Thoracic aorta (tissue), 2 donors: ENCODE measurements around the gene TPPP3. TPM values are rescaled to one million over a fixed set of nuclear protein-coding genes. Genes with fewer than 3 reads are reported as not detected.

Experiments used
- ATAC-seq: fragments of 150-250 bp; one replicate; pipeline ENCODE4 v1.8.0; 2017; ENCODE audit warnings: low read depth; ENCODE audit not compliant: insufficient number of reproducible peaks, low FRiP score
- DNase-seq: peaks from one replicate; pipeline ENCODE4 v3.0.0-alpha.2; 2020; ENCODE audit warnings: low spot score
- H3K27ac ChIP-seq, 2 donors: fragments of 200-600 bp; sonication (generic); 1 replicate in 1 of 2; 2 replicates in 1 of 2; pipeline ENCODE4 v1.5.1; 2016; ENCODE audit warnings: mild to moderate bottlenecking in 2 of 2, moderate library complexity in 2 of 2
- H3K27me3 ChIP-seq: fragments of 200-600 bp; sonication (generic); replicated peaks from 2 replicates; pipeline ENCODE4 v1.6.0; 2016; ENCODE audit warnings: mild to moderate bottlenecking; ENCODE audit not compliant: insufficient read depth
- H3K36me3 ChIP-seq: fragments of 200-600 bp; sonication (generic); one replicate; pipeline ENCODE4 v1.5.1; 2016
- H3K4me1 ChIP-seq, 2 donors: fragments of 200-600 bp; sonication (generic); 1 replicate in 1 of 2; 2 replicates in 1 of 2; pipeline versions ENCODE4 v1.5.1 to v1.6.0; 2016; ENCODE audit warnings: low read depth in 2 of 2, mild to moderate bottlenecking in 1 of 2; ENCODE audit not compliant: control insufficient read depth in 1 of 2
- H3K4me3 ChIP-seq: fragments of 200-600 bp; sonication (generic); 2 replicates; pipeline ENCODE4 v1.5.1; 2016; ENCODE audit warnings: mild to moderate bottlenecking
- H3K9me3 ChIP-seq: fragments of 200-600 bp; sonication (generic); 2 replicates; pipeline ENCODE4 v1.5.1; 2016
- total RNA-seq, 2 donors: library from RNA; depleted of rRNA; stranded (reverse); fragments of >200 nt; gene quantifications; one replicate each; pipeline versions ENCODE4 v1.1.0 to v1.2.3, GENCODE V29; 2016
- TF ChIP-seq, protein P1 (sequence below): fragments of 200-600 bp; sonication (generic); IDR thresholded peaks from one replicate; pipeline ENCODE4 v1.5.1; 2019; ENCODE audit warnings: antibody characterized with exemption

The TPPP3 gene
- total RNA-seq, 2 donors from 2014 or later: 12.6 to 34.9 TPM

DNA sequence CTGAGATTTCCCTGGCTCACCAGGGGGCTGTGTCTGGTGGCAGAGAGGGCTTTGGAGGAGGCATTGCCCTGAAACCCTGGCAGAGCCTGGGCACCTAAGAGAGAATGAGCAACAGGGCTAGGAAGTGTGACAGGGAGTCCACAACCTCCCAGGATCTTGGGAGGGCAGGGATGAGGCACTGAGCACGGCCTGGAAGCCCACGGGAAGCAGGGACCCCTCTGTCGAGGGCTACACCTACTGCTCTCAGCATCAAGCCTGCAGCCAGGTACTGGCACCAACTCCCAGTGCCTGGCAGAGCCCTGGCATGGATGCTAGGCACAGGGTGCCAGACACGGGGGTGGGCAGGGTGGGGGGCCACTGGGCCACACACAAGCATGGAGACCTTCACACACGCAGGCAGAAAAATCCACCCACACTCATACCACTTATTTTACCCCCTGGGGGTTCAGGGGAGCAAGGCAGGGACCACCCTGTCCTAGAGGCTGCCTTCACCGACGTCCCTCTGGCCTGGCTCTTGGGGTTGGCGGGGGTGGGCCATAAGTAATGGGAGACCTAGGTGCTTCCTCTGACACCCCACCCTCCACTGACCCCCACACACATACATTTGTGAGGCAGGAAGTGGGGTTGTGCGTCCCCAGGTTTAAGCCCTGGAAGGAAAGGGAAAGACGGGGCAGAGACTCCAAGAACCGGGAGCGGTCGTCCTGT is 36.7 kb upstream of the TPPP3 start:
- Histone ChIP-seq H3K27me3 (no peaks in the 10 kb centered on the region), H3K36me3 (no peaks in the 10 kb centered on the region), H3K4me3 (peak overlapping the region; percentile 66), H3K9me3 (no peaks in the 10 kb centered on the region), H3K27ac (no peak overlapping the region), H3K4me1 (peaks cover 0 to 14% of the 10 kb centered on the region in 2 donors)
- no peak for DNase-seq
- ATAC-seq: no peak
- TF ChIP-seq, protein P1, sequence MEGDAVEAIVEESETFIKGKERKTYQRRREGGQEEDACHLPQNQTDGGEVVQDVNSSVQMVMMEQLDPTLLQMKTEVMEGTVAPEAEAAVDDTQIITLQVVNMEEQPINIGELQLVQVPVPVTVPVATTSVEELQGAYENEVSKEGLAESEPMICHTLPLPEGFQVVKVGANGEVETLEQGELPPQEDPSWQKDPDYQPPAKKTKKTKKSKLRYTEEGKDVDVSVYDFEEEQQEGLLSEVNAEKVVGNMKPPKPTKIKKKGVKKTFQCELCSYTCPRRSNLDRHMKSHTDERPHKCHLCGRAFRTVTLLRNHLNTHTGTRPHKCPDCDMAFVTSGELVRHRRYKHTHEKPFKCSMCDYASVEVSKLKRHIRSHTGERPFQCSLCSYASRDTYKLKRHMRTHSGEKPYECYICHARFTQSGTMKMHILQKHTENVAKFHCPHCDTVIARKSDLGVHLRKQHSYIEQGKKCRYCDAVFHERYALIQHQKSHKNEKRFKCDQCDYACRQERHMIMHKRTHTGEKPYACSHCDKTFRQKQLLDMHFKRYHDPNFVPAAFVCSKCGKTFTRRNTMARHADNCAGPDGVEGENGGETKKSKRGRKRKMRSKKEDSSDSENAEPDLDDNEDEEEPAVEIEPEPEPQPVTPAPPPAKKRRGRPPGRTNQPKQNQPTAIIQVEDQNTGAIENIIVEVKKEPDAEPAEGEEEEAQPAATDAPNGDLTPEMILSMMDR: no peak

DNA sequence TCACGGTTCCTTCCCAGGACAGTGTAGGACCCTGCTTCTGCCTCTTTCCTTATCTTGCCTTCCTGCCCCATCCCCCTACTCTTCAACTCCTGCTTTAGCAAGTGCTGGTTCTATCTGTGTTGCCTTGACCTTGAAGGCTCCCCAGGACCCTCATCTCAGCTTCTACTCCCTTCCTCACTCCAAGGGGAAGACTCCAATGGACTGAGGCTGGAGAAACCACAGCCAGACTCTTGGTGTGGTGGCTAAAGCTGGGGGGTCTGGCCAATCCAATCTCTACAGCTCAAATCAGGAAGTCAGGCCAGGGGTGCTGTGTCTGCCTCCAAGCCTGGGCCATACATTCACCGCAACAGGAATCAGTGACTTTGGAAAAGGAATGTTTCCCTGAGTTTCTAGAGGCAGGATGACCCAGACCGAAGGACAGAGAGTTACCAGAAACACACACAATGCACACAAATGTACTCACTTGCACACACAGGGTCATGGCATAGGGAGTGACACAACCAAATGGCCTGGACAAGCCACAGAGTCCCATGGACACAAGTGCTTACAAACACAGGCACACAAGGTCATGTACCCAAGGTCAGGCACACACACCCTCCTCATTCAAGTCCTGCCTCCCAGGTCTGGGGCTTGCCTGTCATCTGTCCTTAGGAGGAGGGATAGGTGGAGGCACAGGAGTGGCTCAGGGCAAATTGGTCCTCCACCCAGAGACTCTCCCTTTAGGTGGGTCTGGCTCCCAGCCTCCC is 35.9 kb upstream of the TPPP3 start:
- no peaks in the 10 kb centered on the region for H3K9me3 ChIP-seq
- TF ChIP-seq, protein P1: no peak
- no peak overlapping the region for H3K27ac ChIP-seq
- no peak overlapping the region for H3K4me3 ChIP-seq
- DNase-seq (no peak), ATAC-seq (no peak)
- no peaks in the 10 kb centered on the region for H3K36me3 ChIP-seq
- no peaks in the 10 kb centered on the region for H3K27me3 ChIP-seq
- H3K4me1 ChIP-seq: peaks cover 0 to 14% of the 10 kb centered on the region in 2 donors

DNA sequence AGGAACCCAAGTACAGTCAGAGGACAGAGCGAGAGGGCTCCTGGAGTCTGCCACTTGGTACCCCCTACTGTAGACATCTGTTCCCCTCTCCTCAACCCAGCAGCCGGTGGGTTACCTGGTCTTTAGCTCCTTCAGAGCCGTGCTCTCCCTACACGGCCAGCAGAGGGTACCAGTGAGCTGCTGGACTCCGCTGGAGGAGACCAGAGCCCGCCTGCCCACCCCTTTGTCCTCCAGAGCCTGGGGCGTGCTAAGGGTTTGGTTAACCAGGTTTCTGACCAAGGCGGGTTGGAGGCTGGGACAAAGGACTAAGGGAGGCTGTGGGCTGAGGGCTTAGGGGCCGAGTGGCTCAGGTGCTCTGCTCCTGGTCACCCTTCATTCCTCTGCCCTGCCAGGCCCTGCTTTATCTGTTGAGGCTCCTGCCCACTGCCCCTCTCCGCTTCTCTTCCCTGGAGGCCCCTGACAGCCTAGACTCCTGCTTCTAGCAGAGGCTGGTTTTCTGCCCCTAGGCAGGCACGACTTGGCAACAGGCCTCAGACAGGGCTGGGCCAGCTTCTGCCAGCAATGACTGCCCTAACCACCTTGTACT is 34.9 kb upstream of the TPPP3 start:
- H3K27ac ChIP-seq: no peak overlapping the region
- no peak overlapping the region for H3K4me3 ChIP-seq
- no peaks in the 10 kb centered on the region for H3K27me3 ChIP-seq
- no peaks in the 10 kb centered on the region for H3K9me3 ChIP-seq
- no peaks in the 10 kb centered on the region for H3K36me3 ChIP-seq
- TF ChIP-seq, protein P1: peak; percentile 67
- DNase-seq (no peak), ATAC-seq (no peak)
- peaks cover 0 to 14% of the 10 kb centered on the region in 2 donors for H3K4me1 ChIP-seq

DNA sequence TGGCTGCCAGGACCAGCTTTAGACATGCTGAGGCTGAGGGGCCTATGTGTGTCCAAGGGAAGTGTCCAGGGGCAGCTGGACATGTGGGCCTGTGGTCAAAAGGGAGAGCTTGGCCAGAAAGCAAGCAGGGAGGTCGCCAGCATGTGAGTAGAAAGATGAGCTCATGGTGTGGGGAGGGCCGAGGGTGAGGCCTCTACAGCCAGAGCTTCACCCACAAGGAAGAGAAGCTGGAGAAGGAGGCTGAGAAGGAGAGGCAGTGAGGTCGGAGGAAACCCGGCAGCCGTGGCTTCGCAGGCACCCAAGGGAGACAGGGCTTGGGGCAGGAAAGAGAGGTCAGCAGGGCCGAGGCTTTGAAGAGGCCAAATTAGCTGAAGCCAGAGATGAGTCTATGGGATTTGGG is 33.7 kb upstream of the TPPP3 start:
- H3K4me1 ChIP-seq: peaks cover 0 to 14% of the 10 kb centered on the region in 2 donors
- no peaks in the 10 kb centered on the region for H3K36me3 ChIP-seq
- DNase-seq (no peak), ATAC-seq (no peak)
- no peak overlapping the region for H3K4me3 ChIP-seq
- H3K27me3 ChIP-seq: no peaks in the 10 kb centered on the region
- H3K27ac ChIP-seq: no peak overlapping the region
- no peaks in the 10 kb centered on the region for H3K9me3 ChIP-seq
- TF ChIP-seq, protein P1: no peak

DNA sequence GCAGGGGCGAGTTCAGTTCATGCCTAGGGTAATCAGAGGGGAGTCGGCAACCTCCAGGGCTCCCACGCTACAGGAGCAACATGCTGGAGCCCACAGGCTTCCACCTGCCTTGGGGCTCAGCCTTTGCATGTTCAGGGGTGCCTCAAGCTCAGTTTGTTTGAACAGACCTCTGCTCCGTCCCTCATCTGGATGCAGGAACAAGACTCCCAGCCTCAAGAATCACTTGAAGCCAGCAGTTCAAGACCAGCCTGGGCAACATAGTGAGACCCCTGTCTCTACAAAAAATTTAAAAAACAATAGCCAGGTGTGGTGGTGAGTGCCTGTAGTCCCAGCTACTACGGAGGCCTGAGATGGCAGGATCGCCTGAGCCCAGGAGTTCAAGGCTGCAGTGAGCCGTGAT is 32.7 kb upstream of the TPPP3 start:
- no peaks in the 10 kb centered on the region for H3K36me3 ChIP-seq
- peaks cover 0 to 7% of the 10 kb centered on the region in 2 donors for H3K4me1 ChIP-seq
- H3K9me3 ChIP-seq: no peaks in the 10 kb centered on the region
- no peak overlapping the region for H3K27ac ChIP-seq
- H3K4me3 ChIP-seq: no peak overlapping the region
- DNase-seq (no peak), ATAC-seq (no peak)
- TF ChIP-seq, protein P1: no peak
- no peaks in the 10 kb centered on the region for H3K27me3 ChIP-seq
